GM12878 (cell line): ENCODE results near the gene MLPH. TPM values are rescaled to one million over a fixed set of nuclear protein-coding genes. Genes with fewer than 3 reads are reported as not detected.

Source experiments
- ATAC-seq: fragments of 200-7000 bp; cut with Tn5 transposase; 3 replicates; pipeline ENCODE4 v1.9.1; 2020; ENCODE audit warnings: mild to moderate bottlenecking, moderate library complexity
- BruUV-seq: library from RNA; stranded (reverse); fragments of 400-500 nt; replicated peaks from 2 replicates; lab custom pipeline; 2021; lab: Mats Ljungman, UMichigan
- CTCF ChIA-PET: fragments of 300-600 bp; sonication (Branson Sonifier 250); formaldehyde crosslinking; extraction: SDS; loops from one replicate; lab custom pipeline; 2021; ENCODE audit warnings: inconsistent platforms; lab: Yijun Ruan, JAX
- POLR2A ChIA-PET: fragments of 350-600 bp; formaldehyde crosslinking; extraction: SDS; loops from one replicate; lab custom pipeline; 2021; ENCODE audit warnings: inconsistent platforms; lab: Charles Lee
- RAD21 ChIA-PET: fragments of 300-600 bp; sonication (Branson Sonifier 250); formaldehyde crosslinking; loops from one replicate; lab custom pipeline; 2023; ENCODE audit warnings: antibody characterized with exemption; ENCODE audit not compliant: unreplicated experiment; lab: Charles Lee
- SMC1A ChIA-PET: fragments of 300-600 bp; sonication (Branson Sonifier 250); formaldehyde crosslinking; loops from one replicate; lab custom pipeline; 2023; ENCODE audit not compliant: unreplicated experiment, uncharacterized antibody; lab: Charles Lee
- DNase-seq: peaks from one replicate; pipeline ENCODE4 v3.0.0-alpha.2; 2011; ENCODE audit warnings: low read depth, low spot score
- FAIRE-seq: peaks from 3 replicates; lab custom pipeline; 2011; peaks lifted over from hg19 to GRCh38; lab: Jason Lieb, UNC
- H2AFZ ChIP-seq: 2 replicates; pipeline ENCODE4 v1.6.0; 2011; ENCODE audit warnings: low read depth, low read length, control low read depth; ENCODE audit not compliant: control insufficient read depth
- H3K27ac ChIP-seq: 2 replicates; pipeline ENCODE4 v1.5.1; 2011; ENCODE audit warnings: control low read depth; ENCODE audit not compliant: control insufficient read depth, insufficient read depth
- H3K27me3 ChIP-seq, 2 experiments: replicated peaks in 1 of 2; 2 replicates each; pipeline versions ENCODE4 v1.6.0 to v1.6.1; 2011; ENCODE audit warnings: low read length in 1 of 2; ENCODE audit not compliant: control insufficient read depth in 2 of 2, insufficient read depth in 2 of 2
- H3K36me3 ChIP-seq, 2 experiments: 2 replicates each; pipeline ENCODE4 v1.5.1; 2011; ENCODE audit warnings: low read length in 1 of 2; ENCODE audit not compliant: control insufficient read depth in 2 of 2, insufficient read depth in 2 of 2
- H3K4me1 ChIP-seq: 2 replicates; pipeline ENCODE4 v1.6.1; 2011; ENCODE audit warnings: mild to moderate bottlenecking, low read length, moderate library complexity, mixed read lengths; ENCODE audit not compliant: control insufficient read depth, insufficient read depth
- H3K4me2 ChIP-seq: 2 replicates; pipeline ENCODE4 v1.6.0; 2011; ENCODE audit warnings: control low read depth; ENCODE audit not compliant: control insufficient read depth, insufficient read depth
- H3K4me3 ChIP-seq: fragments of 200-600 bp; sonication (generic); 2 replicates; pipeline ENCODE4 v1.5.1; 2016
- H3K79me2 ChIP-seq: 2 replicates; pipeline ENCODE4 v1.6.0; 2011; ENCODE audit warnings: low read length; ENCODE audit not compliant: control insufficient read depth, insufficient read depth
- H3K9ac ChIP-seq: 2 replicates; pipeline ENCODE4 v1.8.0; 2011; ENCODE audit warnings: low read length, control low read depth, mixed read lengths; ENCODE audit not compliant: control insufficient read depth, insufficient read depth
- H3K9me3 ChIP-seq: replicated peaks from 3 replicates; pipeline ENCODE4 v1.5.1; 2011; ENCODE audit warnings: mild to moderate bottlenecking, low read length; ENCODE audit not compliant: control insufficient read depth, insufficient read depth
- H4K20me1 ChIP-seq: 2 replicates; pipeline ENCODE4 v1.6.0; 2011; ENCODE audit not compliant: control insufficient read depth, insufficient read depth
- ELK1 ChIP-seq: IDR thresholded peaks from 2 replicates; pipeline ENCODE4 v1.6.1; 2012; ENCODE audit warnings: low read depth, low read length, improper control_type of control experiment
- MEF2B ChIP-seq: fragments of 450-650 bp; IDR thresholded peaks from 2 replicates; pipeline ENCODE4 v1.6.1; 2018; ENCODE audit warnings: mild to moderate bottlenecking, moderate library complexity; ENCODE audit not compliant: partially characterized antibody, poor library complexity, severe bottlenecking
- MYC ChIP-seq: IDR thresholded peaks from 2 replicates; pipeline ENCODE4 v1.6.1; 2011; ENCODE audit warnings: mild to moderate bottlenecking, low read length, moderate library complexity, inconsistent platforms; ENCODE audit not compliant: insufficient read depth, insufficient replicate concordance, insufficient read length, severe bottlenecking
- SPI1 ChIP-seq: IDR thresholded peaks from 2 replicates; pipeline ENCODE4 v1.6.1; 2011; ENCODE audit warnings: low read depth, mild to moderate bottlenecking, low read length, moderate library complexity, borderline replicate concordance; ENCODE audit not compliant: insufficient read depth
- SREBF1 ChIP-seq: IDR thresholded peaks from 2 replicates; pipeline ENCODE4 v1.6.1; 2012; ENCODE audit warnings: mild to moderate bottlenecking, low read length
- SUPT20H ChIP-seq: IDR thresholded peaks from 2 replicates; pipeline ENCODE4 v1.6.1; 2011; ENCODE audit warnings: low read depth, mild to moderate bottlenecking, low read length, moderate library complexity, borderline replicate concordance; ENCODE audit not compliant: control insufficient read depth
- TCF7 ChIP-seq: IDR thresholded peaks from 2 replicates; pipeline ENCODE4 v1.6.1; 2014; ENCODE audit warnings: antibody characterized with exemption, borderline replicate concordance
- ZNF207 ChIP-seq: fragments of 450-650 bp; IDR thresholded peaks from 2 replicates; pipeline ENCODE4 v1.6.1; 2014; ENCODE audit warnings: antibody characterized with exemption, mild to moderate bottlenecking, borderline replicate concordance
- WGBS: methylation state at CpG from one replicate; pipeline ENCODE4 v1.1.6; 2016; ENCODE audit warnings: low lambda C conversion rate; ENCODE audit not compliant: insufficient replicate concordance, insufficient coverage; ENCODE audit errors: missing lambda C conversion rate; 5-methylcytosine and 5-hydroxymethylcytosine counted together
- in situ Hi-C: fragments of 300-500 bp; cut with MboI; formaldehyde crosslinking; loops from 9 replicates; pipeline ENCODE4 v1.14.3; 2018; ENCODE audit warnings: mixed read lengths
- intact Hi-C: fragments of 100-400 bp; cut with micrococcal nuclease; formaldehyde crosslinking; loops from one replicate; pipeline ENCODE4 v1.14.2; 2022; ENCODE audit not compliant: unreplicated experiment
- polyA plus RNA-seq, 11 experiments: library from polyadenylated mRNA; depleted of rRNA in 4 of 11; unstranded in 6 of 11; stranded (reverse) in 5 of 11; fragments of >200 nt; fragmentation: Nextera tagmentation in 4 of 11; fragmentation: Illumina TruSeq in 1 of 11; extraction: Ambion mirVana in 4 of 11; extraction: Trizol in 1 of 11; gene quantifications; 1 replicate in 1 of 11; 2 replicates in 10 of 11; pipeline versions ENCODE4 v1.2.1 to v1.2.3, GENCODE V29; 2011 to 2016; ENCODE audit warnings: inconsistent platforms in 2 of 11, missing spikeins in 2 of 11, low read depth in 1 of 11
- total RNA-seq, 4 experiments: library from RNA; depleted of rRNA in 3 of 4; stranded (reverse); fragments of >200 nt in 3 of 4; fragmentation: Illumina TruSeq in 1 of 4; extraction: Trizol in 1 of 4; gene quantifications; 2 replicates each; pipeline versions ENCODE4 v1.2.1 to v1.2.3, GENCODE V29; 2013 to 2021

MLPH gene
- total and polyA plus RNA-seq, 10 of the 15 experiments (the other 5 are each of a cell fraction or from before 2014, with no cell fraction given) = 0.16 to 0.85 TPM; not detected in 8

- ATAC-seq = no peak
- Histone ChIP-seq H3K4me1 (no peaks in the 10 kb centered on the region), H2AFZ (no peak overlapping the region), H4K20me1 (no peaks in the 10 kb centered on the region), H3K36me3 (no peaks in the 10 kb centered on the region), H3K9ac (no peak overlapping the region), H3K4me3 (no peak overlapping the region), H3K27ac (no peak overlapping the region), H3K27me3 (no peaks in the 10 kb centered on the region; a peak in 1 of 4 replicates), H3K9me3 (no peaks in the 10 kb centered on the region; the same call in 2 of the 3 replicates), H3K4me2 (no peak overlapping the region), H3K79me2 (no peaks in the 10 kb centered on the region)
- FAIRE-seq = no peak
- TF ChIP-seq MYC = no peak
- no peak for TF ChIP-seq SREBF1
- no peak for DNase-seq
- SMC1A ChIA-PET = interaction anchor here (0.6 to 2.1 kb wide), 3 partner anchors 14 to 688 kb away, joined by 3 to 7 read pairs (median 3); no protein-coding TSS in a partner anchor
- POLR2A ChIA-PET = no interaction called here
- RAD21 ChIA-PET = interaction anchor here (1.7 to 1.8 kb wide), 2 partner anchors 14 to 159 kb away, joined by 4 read pairs; no protein-coding TSS in a partner anchor
- intact Hi-C loops (no loop called here), in situ Hi-C loops (loop anchor here (10.0 kb wide), 1 partner anchor 159 kb away; no protein-coding TSS in a partner anchor)
- no TSS peak for BruUV-seq
- 57% methylated on average over 14 of the region's 15 CpGs for WGBS
- CTCF ChIA-PET = interaction anchor here (1.1 to 1.2 kb wide), 2 partner anchors 54 to 80 kb away, joined by 3 to 4 read pairs; no protein-coding TSS in a partner anchor
These were observed 98.7 kb downstream of the MLPH start for GRCh38 chr2:237585590-237586221.

GRCh38 chr2:237588044-237588696, 101.1 kb downstream of the MLPH start:
- no peak for DNase-seq
- Histone ChIP-seq H3K27ac (no peak overlapping the region), H3K36me3 (no peaks in the 10 kb centered on the region), H3K9me3 (no peaks in the 10 kb centered on the region; the same call in 2 of the 3 replicates), H3K4me1 (no peaks in the 10 kb centered on the region), H2AFZ (no peak overlapping the region), H3K4me2 (no peak overlapping the region), H3K9ac (no peak overlapping the region), H4K20me1 (no peaks in the 10 kb centered on the region), H3K27me3 (no peaks in the 10 kb centered on the region; a peak in 1 of 4 replicates), H3K4me3 (no peak overlapping the region), H3K79me2 (no peaks in the 10 kb centered on the region)
- FAIRE-seq = no peak
- in situ Hi-C loops (loop anchor here (10.0 kb wide), 1 partner anchor 157 kb away; no protein-coding TSS in a partner anchor), intact Hi-C loops (no loop called here)
- ChIA-PET POLR2A (no interaction called here), RAD21 (no interaction called here), SMC1A (interaction anchor here (0.6 to 1.8 kb wide), 2 partner anchors 14 to 157 kb away, joined by 3 to 4 read pairs; no protein-coding TSS in a partner anchor), CTCF (no interaction called here)
- no TSS peak for BruUV-seq
- no peak for TF ChIP-seq MEF2B
- no peak for TF ChIP-seq SUPT20H
- TF ChIP-seq TCF7 = no peak
- TF ChIP-seq ELK1 = no peak
- TF ChIP-seq SPI1 = no peak
- TF ChIP-seq ZNF207 = no peak
- 55% methylated on average over 9 of the region's 9 CpGs for WGBS
- ATAC-seq = 0 out of 3 replicates have a peak, but pooled peaks have one; percentile 27
